Measurements from ENCODE around the gene PUS10.

PUS10 gene

DNA sequence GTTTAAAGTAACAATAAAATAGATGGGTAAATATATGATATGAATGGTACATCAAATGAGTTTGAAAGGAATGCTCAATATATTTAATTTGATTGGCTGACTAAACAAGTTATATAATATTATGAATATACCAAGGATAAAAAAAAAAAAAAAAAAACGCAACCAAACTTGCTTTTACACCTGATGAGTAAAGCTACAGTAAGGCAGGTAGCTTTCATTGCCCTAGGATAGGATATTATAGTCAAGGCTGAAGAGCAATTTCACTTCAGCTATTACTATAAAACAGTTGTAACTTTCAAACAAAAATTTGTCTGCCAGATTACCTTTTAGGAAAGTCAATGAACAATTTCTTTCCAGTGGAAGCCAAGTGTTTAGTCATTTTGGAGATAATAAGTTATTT, 57.3 kb downstream of the PUS10 start:
- no peak for ATAC-seq
- TF ChIP-seq ARNTL (CRISPR knock-in tag; IDR thresholded peaks at IDR 0.05; ENCODE audit: borderline replicate concordance, low read depth) (no peak), SNAI2 (CRISPR knock-in tag; IDR thresholded peaks at IDR 0.05) (no peak), ISL1 (CRISPR knock-in tag; IDR thresholded peaks at IDR 0.05) (no peak)
- TF ChIP-seq, protein P1, sequence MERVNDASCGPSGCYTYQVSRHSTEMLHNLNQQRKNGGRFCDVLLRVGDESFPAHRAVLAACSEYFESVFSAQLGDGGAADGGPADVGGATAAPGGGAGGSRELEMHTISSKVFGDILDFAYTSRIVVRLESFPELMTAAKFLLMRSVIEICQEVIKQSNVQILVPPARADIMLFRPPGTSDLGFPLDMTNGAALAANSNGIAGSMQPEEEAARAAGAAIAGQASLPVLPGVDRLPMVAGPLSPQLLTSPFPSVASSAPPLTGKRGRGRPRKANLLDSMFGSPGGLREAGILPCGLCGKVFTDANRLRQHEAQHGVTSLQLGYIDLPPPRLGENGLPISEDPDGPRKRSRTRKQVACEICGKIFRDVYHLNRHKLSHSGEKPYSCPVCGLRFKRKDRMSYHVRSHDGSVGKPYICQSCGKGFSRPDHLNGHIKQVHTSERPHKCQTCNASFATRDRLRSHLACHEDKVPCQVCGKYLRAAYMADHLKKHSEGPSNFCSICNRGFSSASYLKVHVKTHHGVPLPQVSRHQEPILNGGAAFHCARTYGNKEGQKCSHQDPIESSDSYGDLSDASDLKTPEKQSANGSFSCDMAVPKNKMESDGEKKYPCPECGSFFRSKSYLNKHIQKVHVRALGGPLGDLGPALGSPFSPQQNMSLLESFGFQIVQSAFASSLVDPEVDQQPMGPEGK (CRISPR knock-in tag; IDR thresholded peaks at IDR 0.05; ENCODE audit: borderline replicate concordance), result no peak

DNA sequence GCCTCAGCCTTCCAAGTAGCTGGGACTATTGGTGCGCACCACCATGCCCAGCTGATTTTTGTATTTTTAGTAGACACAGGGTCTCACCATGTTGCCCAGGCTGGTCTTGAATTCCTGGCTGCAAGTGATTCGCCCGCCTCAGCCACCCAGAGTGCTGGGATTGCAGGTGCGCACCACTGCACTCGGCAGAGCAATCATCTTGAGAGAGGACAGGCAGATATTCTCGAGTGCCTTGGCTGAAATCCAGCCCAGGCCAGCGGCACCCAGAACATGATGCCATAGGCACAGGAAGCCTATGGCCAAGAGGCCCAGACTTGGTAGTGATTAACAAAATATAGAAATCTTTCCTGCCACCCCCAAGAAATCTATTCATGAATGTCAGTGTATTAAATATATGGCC, 58.6 kb downstream of the PUS10 start:
- TF ChIP-seq SNAI2 (CRISPR knock-in tag; IDR thresholded peaks at IDR 0.05) (no peak), BACH2 (CRISPR knock-in tag; IDR thresholded peaks at IDR 0.05; ENCODE audit: borderline replicate concordance) (no peak), ARNTL (CRISPR knock-in tag; IDR thresholded peaks at IDR 0.05; ENCODE audit: borderline replicate concordance, low read depth) (no peak), CSDC2 (CRISPR knock-in tag; IDR thresholded peaks at IDR 0.05) (no peak), GLIS3 (CRISPR knock-in tag; IDR thresholded peaks at IDR 0.05) (no peak), PPARA (CRISPR knock-in tag; IDR thresholded peaks at IDR 0.05; ENCODE audit: borderline replicate concordance) (no peak), ZFP3 (CRISPR knock-in tag; IDR thresholded peaks at IDR 0.05) (no peak), TOX (CRISPR knock-in tag; IDR thresholded peaks at IDR 0.05; ENCODE audit: borderline replicate concordance) (no peak), ISL1 (CRISPR knock-in tag; IDR thresholded peaks at IDR 0.05) (no peak)
- TF ChIP-seq, protein P1 (CRISPR knock-in tag; IDR thresholded peaks at IDR 0.05; ENCODE audit: borderline replicate concordance), result no peak

DNA sequence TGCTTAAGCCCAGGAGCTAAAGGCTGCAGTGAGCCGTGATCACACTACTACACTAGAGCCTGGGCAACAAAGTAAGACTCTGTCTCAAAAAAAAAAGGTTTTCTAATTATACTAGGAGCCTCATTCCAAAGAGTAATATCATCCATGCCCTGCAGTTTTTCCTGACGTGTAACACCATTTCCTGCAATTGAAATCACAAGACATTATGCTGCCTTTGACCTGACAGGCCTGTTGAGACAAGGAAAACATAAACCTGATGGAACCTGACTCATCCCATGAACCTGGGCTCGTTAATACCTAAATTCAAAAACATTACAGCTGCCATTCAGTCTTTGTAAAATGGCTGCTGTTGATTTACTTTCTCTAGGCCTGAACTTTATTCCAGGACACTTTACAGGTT, 59.3 kb downstream of the PUS10 start:
- no peak for TF ChIP-seq TOX (CRISPR knock-in tag; IDR thresholded peaks at IDR 0.05; ENCODE audit: borderline replicate concordance)
- TF ChIP-seq ZC3H10 (CRISPR knock-in tag; IDR thresholded peaks at IDR 0.05), result no peak
- ATAC-seq, result peak; percentile 56

More for the DNA sequence above, 58.6 kb downstream of the PUS10 start:
- no peak for ATAC-seq

DNA sequence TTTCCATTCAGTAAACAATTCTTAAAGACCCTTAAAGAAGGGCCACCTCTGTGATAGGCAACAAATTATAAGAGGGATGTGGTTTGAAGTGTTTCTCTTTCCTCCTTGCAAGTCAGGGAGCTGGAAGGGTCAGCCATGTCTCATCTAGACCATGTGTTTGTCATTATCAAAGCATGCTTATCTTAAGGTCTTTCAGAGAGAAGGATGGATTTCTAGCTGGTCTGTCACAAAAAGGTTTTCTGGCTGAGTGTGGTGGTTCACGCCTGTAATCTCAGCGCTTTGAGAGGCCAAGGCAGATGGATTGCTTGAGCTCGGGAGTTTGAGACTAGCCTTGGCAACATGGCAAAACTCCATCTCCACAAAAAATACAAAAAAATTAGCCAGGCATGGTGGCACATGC, 59.7 kb downstream of the PUS10 start:
- ATAC-seq, result peak; percentile 47
- TF ChIP-seq RARB (CRISPR knock-in tag; IDR thresholded peaks at IDR 0.05) (no peak), ZNF565 (CRISPR knock-in tag; conservative IDR thresholded peaks at IDR 0.05; ENCODE audit: low read depth) (no peak), CSDC2 (CRISPR knock-in tag; IDR thresholded peaks at IDR 0.05) (no peak), SNAI2 (CRISPR knock-in tag; IDR thresholded peaks at IDR 0.05) (no peak), BACH2 (CRISPR knock-in tag; IDR thresholded peaks at IDR 0.05; ENCODE audit: borderline replicate concordance) (no peak), ZC3H10 (CRISPR knock-in tag; IDR thresholded peaks at IDR 0.05) (no peak), OSR1 (CRISPR knock-in tag; IDR thresholded peaks at IDR 0.05) (no peak)
- TF ChIP-seq, protein P2, sequence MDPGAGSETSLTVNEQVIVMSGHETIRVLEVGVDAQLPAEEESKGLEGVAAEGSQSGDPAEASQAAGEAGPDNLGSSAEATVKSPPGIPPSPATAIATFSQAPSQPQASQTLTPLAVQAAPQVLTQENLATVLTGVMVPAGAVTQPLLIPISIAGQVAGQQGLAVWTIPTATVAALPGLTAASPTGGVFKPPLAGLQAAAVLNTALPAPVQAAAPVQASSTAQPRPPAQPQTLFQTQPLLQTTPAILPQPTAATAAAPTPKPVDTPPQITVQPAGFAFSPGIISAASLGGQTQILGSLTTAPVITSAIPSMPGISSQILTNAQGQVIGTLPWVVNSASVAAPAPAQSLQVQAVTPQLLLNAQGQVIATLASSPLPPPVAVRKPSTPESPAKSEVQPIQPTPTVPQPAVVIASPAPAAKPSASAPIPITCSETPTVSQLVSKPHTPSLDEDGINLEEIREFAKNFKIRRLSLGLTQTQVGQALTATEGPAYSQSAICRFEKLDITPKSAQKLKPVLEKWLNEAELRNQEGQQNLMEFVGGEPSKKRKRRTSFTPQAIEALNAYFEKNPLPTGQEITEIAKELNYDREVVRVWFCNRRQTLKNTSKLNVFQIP (CRISPR knock-in tag; IDR thresholded peaks at IDR 0.05; ENCODE audit: borderline replicate concordance, low read depth), result no peak
- TF ChIP-seq, protein P3, sequence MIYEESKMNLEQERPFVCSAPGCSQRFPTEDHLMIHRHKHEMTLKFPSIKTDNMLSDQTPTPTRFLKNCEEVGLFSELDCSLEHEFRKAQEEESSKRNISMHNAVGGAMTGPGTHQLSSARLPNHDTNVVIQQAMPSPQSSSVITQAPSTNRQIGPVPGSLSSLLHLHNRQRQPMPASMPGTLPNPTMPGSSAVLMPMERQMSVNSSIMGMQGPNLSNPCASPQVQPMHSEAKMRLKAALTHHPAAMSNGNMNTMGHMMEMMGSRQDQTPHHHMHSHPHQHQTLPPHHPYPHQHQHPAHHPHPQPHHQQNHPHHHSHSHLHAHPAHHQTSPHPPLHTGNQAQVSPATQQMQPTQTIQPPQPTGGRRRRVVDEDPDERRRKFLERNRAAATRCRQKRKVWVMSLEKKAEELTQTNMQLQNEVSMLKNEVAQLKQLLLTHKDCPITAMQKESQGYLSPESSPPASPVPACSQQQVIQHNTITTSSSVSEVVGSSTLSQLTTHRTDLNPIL (CRISPR knock-in tag; IDR thresholded peaks at IDR 0.05; ENCODE audit: low read depth), result no peak
- TF ChIP-seq, protein P4, sequence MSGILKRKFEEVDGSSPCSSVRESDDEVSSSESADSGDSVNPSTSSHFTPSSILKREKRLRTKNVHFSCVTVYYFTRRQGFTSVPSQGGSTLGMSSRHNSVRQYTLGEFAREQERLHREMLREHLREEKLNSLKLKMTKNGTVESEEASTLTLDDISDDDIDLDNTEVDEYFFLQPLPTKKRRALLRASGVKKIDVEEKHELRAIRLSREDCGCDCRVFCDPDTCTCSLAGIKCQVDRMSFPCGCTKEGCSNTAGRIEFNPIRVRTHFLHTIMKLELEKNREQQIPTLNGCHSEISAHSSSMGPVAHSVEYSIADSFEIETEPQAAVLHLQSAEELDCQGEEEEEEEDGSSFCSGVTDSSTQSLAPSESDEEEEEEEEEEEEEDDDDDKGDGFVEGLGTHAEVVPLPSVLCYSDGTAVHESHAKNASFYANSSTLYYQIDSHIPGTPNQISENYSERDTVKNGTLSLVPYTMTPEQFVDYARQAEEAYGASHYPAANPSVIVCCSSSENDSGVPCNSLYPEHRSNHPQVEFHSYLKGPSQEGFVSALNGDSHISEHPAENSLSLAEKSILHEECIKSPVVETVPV (CRISPR knock-in tag; IDR thresholded peaks at IDR 0.05), result no peak
- TF ChIP-seq, protein P1 (CRISPR knock-in tag; IDR thresholded peaks at IDR 0.05; ENCODE audit: borderline replicate concordance), result no peak
